GM18907 (cell line): Measurements from ENCODE around the gene FLOT1.
A peak's percentile ranks its signal among the peaks of the same experiment; 100 is the strongest.
"Not testable (repeated sequence)": the region's sequence is repeated elsewhere in the genome, so short reads cannot be mapped to it uniquely, and the experiment has no call there.

Experiments
- ATAC-seq: cut with Tn5 transposase; IDR thresholded peaks from one replicate; pipeline ENCODE4 v1.9.1; 2021; ENCODE audit warnings: mild to moderate bottlenecking, moderate library complexity; ENCODE audit not compliant: unreplicated experiment

FLOT1 gene

DNA sequence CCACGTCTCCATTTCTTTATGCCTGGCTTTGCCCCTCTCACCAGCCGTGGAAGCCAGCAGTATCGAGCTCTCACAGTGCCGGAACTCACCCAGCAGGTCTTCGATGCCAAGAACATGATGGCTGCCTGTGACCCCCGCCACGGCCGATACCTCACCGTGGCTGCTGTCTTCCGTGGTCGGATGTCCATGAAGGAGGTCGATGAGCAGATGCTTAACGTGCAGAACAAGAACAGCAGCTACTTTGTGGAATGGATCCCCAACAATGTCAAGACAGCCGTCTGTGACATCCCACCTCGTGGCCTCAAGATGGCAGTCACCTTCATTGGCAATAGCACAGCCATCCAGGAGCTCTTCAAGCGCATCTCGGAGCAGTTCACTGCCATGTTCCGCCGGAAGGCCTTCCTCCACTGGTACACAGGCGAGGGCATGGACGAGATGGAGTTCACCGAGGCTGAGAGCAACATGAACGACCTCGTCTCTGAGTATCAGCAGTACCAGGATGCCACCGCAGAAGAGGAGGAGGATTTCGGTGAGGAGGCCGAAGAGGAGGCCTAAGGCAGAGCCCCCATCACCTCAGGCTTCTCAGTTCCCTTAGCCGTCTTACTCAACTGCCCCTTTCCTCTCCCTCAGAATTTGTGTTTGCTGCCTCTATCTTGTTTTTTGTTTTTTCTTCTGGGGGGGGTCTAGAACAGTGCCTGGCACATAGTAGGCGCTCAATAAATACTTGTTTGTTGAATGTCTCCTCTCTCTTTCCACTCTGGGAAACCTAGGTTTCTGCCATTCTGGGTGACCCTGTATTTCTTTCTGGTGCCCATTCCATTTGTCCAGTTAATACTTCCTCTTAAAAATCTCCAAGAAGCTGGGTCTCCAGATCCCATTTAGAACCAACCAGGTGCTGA lies 18.4 kb downstream of the FLOT1 start:
- ATAC-seq: not testable (repeated sequence)

DNA sequence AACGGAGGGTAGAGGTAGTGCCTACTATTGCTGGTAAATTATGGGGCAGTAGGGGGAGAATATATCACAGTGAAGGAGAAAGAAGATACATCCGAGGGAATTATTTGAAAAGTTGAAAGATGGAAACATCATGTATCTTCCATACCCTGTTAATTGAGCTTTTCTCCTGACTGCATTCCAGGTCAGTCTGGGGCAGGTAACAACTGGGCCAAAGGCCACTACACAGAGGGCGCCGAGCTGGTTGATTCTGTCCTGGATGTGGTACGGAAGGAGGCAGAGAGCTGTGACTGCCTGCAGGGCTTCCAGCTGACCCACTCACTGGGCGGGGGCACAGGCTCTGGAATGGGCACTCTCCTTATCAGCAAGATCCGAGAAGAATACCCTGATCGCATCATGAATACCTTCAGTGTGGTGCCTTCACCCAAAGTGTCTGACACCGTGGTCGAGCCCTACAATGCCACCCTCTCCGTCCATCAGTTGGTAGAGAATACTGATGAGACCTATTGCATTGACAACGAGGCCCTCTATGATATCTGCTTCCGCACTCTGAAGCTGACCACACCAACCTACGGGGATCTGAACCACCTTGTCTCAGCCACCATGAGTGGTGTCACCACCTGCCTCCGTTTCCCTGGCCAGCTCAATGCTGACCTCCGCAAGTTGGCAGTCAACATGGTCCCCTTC lies 19.2 kb downstream of the FLOT1 start:
- not testable (repeated sequence) for ATAC-seq

DNA sequence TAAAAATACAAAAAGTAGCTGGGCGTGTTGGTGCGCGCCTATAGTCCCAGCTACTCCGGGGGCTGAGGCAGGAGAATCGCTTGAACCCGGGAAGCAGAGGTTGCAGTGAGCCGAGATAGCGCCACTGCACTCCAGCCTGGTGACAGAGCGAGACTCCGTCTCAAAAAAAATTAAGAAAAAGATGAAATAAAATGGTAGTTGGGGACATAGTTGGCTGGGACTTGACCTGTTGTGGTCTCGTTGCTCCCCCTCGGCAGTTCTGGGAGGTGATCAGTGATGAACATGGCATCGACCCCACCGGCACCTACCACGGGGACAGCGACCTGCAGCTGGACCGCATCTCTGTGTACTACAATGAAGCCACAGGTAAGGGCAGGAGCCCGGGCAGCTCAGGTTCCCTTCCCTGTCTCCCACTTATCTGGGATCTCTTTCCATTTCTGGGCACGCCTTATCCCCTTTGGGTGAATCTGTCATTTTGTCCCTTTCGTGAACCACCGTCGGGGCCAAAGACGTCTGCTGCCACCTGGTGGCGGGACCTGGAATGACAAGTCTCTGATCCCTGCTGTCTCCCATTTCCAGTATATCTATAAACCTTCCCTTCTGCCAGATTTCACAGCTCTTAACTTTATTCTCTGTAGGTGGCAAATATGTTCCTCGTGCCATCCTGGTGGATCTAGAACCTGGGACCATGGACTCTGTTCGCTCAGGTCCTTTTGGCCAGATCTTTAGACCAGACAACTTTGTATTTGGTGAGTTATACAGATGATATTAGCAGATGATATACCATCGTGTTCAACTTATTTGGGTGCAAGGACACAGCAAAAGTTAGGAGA lies 20.0 kb downstream of the FLOT1 start:
- ATAC-seq: no peak

DNA sequence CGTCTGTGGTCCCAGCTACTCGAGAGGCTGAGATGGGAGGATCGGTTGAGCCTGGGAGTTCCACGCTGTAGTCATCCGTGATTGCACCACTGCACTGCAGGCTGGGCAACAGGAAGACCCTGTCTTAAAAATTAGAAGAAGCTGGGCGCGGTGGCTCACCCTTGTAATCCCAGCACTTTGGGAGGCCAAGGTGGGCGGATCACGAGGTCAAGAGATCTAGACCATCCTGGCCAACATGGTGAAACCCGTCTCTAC lies 20.5 kb downstream of the FLOT1 start:
- not testable (repeated sequence) for ATAC-seq

DNA sequence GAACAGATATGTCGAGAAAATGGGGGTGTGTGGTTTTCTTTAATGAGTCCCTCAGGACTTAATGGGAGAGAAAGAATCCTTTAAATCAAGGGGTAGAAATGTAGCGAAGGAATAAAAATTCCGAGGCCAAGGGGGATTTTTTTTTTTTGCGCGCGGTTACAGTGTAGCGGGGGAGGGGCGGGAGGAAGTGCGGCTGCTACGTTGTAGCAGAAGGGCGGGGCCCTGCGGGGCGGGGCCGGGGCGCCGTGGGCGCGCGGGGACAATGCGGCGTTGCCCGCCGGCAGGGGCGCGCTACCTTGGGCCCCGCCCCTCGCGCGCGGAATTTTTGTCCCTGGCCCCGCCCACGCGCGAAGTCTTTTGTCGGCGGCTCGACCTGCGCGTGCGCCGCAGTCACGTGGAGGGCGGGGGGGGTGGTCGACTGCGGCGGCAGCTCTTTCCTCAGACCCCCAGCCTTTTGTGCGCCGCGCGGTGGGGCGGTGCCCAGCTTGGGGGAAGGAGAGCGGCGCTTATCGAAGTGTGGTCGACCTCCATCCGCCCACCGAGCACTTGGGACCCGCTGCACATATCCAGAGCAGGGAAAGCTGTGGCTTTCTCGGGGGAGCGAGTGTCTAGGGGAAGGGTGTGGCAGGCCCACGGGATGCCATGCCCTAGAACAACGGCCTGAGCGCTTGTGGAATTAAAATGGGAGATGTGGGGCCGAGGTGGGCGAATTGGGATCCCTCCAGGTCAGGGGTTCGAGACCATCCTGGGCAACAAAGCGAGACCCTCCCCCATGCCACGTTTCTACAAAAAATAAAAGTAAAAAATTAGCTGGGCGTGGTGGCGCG lies 21.1 kb downstream of the FLOT1 start:
- peak; percentile 24 for ATAC-seq

DNA sequence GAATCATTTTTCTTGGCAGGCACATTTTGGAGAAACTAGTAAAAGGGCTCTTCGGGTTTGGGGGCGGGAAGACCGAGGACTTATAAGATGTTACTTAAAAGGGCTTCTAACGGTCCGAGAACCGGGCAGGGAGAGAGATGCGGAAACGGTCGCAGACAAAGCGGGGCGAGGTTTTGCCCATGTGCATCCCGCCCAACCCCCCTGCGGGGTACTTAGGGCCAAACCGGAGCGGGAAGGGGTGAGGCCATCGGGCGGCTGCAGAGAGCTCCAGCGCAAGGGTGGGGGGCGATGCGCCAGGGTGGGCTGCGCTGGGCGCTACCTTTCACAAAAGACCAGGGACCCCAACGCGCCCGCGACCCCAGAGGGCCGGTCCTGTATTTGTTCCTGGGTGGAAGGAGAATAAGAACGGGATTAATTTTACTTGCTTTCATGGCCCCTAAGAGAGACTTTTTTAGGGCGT lies 21.7 kb downstream of the FLOT1 start:
- ATAC-seq: no peak

DNA sequence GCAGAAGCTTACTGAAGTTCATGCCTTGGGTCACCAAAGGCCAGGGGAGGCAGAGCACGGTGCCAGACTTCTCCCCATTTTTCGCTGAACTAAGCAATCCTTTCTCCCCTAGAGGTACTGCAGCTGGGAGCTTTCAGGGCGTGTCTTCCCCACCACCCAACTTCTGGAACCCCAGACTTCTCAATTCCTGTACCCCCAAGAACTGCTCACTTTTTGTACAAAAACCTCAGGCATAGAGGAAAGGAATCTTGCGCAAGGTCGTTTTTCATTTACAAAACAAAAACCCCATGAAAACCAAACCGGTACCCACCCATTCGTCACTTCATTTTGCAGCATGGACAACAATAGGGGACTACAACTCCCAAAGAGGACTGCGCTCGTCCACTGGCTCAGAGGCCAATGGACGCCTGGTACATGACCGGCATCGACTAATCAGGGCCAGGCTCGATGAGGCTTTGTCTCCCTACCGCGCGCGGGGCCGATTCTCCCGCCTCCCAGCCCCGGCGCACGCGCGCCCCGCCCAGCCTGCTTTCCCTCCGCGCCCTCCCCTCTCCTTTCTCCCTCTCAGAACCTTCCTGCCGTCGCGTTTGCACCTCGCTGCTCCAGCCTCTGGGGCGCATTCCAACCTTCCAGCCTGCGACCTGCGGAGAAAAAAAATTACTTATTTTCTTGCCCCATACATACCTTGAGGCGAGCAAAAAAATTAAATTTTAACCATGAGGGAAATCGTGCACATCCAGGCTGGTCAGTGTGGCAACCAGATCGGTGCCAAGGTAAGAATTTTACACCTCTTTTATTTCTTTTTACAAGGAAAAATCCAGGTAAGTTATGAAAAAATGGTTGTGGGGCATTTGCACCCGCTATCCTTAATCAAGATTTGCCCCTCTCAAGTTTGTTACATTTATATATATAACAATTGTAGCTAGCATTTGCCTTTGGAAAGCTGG lies 22.4 kb downstream of the FLOT1 start, which contains the start of gene TUBB:
TUBB (plus strand) TSS at position 562 of the 947 bp plus-strand sequence; CDS start at position 717, 155 bp downstream.
- ATAC-seq: peak; percentile 49

DNA sequence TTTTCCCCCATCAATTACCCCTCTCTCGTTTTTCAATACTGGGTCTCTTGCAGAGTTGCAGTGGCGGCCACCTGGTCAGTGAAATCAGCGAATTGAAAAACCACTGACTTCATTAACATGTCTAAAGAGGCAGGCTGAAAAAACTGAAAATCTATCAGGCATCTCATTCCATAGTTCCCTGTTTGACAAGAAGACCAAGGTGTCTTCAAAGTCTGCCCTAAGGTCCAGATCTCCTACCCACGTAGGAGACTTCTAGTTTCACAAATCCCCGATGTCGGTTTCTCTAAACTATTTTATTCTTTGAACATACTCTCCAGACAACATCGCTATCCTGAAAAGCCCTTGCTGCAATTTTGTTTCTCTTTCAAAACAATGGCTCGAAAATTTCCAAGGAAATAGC lies 23.1 kb downstream of the FLOT1 start:
- no peak for ATAC-seq

DNA sequence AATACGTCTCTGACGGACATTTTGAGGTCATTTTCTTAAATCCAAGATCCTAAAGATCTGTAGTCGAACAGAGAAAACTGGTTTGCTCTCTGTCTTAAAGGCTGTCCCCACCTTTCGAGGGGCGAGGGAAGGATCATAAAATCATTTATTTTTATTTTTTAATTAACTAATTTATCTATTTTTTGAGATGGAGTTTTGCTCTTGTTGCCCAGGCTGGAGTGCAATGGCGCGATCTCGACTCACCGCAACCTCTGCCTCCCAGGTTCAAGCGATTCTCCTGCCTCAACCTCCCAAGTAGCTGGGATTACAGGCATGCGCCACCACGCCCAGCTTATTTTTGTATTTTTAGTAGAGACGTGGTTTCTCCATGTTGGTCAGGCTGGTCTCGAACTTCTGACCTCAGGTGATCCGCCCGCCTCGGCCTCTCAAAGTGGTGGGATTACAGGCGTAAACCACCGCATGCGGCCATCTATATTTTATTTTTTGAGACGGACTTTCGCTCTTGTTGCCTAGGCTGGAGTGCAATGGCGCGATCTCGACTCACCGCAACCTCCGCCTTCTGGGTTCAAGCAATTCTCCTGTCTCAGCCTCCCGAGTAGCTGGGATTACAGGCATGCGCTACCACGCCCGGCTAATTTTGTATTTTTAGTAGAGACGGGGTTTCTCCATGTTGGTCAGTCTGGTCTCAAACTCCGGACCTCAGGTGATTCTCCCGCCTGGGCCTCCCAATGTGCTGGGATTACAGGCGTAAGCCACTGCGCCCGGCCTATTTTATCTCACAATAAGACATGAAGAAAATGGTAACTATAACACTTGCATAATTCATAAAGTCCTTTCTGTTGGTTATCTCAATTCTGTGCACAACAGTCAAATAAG lies 24.4 kb downstream of the FLOT1 start:
- ATAC-seq: not testable (repeated sequence)

DNA sequence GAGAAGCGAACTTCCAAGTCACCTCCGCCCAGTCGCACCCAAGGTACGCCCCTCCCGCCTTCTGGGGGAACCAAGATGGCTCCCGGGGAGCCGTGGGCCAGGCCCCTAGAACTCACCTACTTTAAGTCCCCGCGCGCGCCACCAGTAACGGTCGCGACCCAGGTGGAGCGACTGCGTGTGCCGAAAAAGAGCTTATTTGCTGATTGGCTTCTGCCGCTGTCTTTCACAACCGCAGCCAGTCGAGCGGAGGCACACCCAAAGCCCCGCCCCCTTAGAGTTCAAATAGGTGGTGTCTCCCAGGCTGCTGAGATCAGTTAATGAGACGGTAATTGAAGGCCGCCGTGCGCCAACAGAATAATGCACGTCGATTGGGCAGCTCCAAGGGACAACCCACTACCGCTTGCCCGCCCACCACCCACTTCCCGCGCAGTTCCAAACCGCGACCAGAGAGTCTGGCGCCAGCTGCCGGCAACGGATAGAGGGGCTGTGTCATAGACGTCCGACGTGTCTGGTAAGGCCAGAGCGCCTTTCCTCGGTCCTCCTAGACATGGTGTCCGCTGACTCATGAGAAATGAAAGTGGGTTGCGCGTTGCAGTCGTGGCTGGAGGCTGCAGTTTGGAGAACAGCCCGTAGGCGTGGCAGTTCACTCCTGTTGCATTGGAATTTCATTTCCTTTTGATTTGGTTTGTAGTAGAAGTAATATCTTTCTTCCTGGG lies 25.2 kb downstream of the FLOT1 start, which contains the start of gene MDC1:
MDC1 (minus strand) TSS at position 153 of the 716 bp plus-strand sequence. CDS start 2,106 bp downstream, outside the sequence.
- peak; percentile 69 for ATAC-seq

DNA sequence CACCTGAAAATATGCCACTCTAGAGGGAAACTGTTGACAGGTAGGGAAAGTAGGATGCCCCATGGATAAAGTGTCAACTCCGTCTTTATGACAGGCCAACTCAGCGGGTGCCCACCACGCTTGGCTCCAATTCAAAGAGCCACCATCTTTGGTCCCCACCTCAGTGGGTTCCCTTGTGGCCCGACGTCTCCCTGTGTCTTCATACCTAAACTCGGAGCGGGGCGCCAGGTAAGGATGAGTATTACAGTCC lies 25.7 kb downstream of the FLOT1 start:
- no peak for ATAC-seq

DNA sequence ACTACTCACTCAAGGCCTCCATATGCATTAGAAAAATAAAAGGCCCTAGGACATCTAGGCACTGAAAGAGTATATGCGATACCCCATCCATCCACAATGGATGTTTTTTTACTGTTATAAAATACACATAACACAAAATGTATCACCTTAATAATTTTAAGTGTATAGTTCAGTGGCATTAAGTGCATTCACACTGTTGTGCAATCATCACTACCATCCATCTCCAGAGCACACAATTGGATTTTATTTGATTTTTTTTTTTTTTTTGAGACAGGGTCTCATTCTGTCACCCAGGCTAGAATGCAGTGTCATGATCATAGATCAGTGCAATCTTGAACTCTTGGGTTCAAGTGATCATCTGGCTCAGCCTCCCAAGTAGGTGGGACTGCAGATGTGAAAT lies 28.2 kb downstream of the FLOT1 start:
- ATAC-seq: no peak

DNA sequence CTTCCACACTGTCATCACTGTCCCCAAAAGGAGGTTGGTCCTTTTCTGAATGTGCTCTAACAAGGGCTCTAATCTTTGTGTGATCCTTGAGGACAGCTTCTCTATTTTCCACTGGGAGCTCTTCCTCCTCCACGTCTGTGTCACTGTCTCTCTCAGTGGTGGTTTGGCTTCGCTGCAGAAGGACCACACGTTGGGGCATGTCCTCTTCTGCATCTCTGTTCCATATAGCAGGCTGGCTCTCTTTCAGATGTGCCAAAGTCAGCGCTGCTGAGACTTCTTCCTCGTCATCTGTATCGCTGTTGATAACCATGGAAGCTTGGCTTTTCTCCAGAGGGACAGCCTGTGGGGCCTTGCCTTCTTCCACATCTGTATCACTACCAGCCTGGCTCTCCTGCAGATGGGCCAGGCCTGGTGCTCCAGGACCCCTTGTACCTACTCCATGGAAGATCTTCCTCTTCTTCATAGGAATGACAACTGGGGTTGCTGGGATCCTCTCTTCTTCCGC lies 30.0 kb downstream of the FLOT1 start:
- no peak for ATAC-seq

DNA sequence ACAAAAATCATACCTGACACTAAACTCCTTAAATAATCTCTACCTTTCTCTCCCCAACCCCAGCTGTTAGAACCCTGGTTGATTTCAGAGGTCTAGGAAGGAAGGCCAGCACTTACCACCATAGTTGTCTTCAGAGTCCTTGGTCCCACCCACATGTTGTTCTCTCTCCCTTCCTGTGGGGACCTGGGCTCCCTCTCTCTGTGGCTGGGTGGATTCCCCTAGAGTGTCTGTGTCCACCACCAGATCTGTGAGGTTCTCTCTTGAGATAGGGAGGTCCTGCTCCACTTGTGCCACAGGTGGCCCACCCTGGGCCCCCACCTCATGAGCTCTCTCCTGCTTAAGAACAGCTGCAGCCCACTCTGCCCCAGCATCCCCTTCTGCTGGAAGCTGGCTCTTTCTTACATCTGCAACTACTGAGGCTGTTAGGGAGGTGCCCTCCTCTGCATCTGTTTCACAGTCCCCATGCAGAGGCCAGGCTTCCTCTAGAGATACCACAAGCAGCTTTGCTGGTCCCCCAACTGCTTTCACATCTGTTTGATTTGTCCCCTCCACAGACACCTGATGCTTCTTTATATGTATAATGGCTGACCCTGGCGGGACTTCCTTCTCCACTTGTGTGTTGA lies 30.6 kb downstream of the FLOT1 start:
- no peak for ATAC-seq

DNA sequence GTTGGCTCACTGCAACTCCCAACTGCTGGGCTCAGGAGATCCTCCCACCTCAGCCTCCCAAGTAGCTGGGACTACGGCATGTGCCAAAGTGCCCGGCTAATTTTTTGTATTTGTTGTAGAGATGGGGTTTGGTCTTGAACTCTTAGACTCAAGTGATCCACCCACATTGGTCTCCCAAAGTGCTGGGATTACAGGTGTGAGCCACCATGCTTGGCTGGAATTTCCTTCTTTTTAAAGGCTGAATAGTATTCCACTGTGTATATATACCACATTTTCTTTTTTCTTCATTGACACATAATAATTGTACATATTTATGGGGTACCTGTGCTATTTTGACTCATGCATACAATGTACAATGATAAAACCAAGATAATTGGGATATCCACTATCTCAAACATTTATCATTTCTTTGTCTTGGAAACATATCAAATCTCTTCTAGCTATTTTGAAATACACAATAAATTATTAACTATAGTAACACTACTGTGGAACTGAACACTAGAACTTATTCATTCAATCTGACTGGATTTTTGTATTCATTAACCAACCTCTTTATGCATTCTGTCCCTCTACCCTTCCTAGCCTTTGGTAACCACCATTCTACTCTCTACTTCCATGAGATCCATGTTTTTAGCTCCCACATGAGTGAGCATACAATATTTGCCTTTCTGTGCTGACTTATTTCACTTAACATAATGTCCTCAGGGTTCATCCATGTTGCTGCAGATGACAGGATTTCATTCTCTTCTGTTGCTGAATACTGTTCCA lies 33.2 kb downstream of the FLOT1 start:
- ATAC-seq: no peak

DNA sequence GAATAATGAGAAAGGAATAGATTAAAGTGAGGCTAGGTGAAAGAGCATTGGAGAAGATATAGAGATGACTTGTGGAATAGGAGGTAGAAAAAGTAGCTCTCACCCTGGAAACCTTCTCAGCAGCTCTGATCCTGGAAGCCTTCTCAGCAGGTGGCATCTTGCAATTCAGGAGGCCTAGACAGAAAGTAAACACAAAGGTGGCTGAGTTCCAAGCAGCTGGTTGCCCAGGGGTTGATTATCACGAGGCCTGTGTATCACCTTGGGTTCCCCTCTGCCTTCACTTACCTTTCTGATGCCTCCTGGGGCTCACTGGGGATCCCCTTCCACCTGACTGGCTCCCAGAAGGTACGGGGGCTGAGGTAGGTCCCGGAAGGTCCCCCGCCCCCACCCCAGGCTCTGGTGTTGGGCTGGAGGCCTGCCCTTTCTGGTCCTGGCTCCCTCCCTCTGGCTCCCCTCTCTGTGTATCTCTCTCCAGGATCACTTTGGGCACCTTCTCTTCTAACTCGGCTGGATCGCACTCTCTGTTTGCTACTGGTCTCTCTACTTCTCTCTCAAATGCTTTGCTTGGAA lies 35.1 kb downstream of the FLOT1 start:
- ATAC-seq: no peak
